HG03342 (cell line): ENCODE measurements around the gene HIP1.
"Not testable (repeated sequence)": the region's sequence is repeated elsewhere in the genome, so short reads cannot be mapped to it uniquely, and the experiment has no call there.

Experiments
- ATAC-seq: cut with Tn5 transposase; IDR thresholded peaks from one replicate; pipeline ENCODE4 v1.9.1; 2021; ENCODE audit warnings: mild to moderate bottlenecking, moderate library complexity; ENCODE audit not compliant: unreplicated experiment

The HIP1 gene

DNA sequence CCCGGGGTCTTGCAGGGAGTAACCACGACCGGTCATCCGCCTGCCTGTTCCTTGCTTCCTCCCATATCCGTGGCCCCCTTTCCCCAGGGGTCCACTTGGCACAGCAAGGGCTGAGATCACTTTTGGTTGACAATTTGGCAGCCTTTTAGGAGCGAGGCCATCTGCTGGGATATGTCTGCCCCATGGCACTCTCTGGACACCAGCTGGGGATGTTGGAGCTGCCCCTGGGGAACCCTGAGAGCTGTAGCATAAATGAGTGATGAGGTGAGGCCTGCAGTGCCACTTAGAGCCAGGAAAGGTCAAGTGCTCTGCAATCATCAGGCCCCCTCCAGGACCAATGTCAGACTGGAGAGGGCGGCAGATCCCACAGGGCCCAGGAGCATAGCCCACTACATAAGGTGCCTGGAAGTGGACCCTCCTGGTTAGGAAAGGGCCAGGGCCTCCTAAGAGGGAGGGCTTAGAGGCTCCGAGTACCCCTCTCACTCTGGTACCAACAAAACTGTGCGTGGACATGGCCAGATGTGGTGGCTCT lies 92.1 kb downstream of the HIP1 start:
- no peak for ATAC-seq

GRCh38 chr7:75645570-75645969 lies 93.2 kb downstream of the HIP1 start:
- no peak for ATAC-seq

DNA sequence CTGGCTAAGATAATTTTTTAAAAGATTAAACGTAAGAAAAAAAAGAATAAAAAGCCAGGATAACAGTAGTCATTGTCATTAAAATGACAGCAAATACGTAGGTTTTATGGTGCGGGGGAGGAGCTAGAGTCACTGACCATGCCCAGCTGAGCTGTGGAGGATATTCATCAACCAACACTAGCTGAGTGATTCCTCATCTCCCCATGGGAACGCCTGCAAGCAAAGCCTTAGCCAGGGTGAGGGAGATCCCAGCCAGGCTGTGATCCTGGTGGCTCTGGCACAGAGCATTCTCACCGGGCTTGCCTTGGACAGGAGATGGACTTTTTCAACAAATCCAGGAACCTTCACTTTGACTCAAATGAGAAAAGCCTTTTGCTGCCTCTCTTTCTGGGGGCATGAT lies 94.2 kb downstream of the HIP1 start:
- ATAC-seq: no peak

DNA sequence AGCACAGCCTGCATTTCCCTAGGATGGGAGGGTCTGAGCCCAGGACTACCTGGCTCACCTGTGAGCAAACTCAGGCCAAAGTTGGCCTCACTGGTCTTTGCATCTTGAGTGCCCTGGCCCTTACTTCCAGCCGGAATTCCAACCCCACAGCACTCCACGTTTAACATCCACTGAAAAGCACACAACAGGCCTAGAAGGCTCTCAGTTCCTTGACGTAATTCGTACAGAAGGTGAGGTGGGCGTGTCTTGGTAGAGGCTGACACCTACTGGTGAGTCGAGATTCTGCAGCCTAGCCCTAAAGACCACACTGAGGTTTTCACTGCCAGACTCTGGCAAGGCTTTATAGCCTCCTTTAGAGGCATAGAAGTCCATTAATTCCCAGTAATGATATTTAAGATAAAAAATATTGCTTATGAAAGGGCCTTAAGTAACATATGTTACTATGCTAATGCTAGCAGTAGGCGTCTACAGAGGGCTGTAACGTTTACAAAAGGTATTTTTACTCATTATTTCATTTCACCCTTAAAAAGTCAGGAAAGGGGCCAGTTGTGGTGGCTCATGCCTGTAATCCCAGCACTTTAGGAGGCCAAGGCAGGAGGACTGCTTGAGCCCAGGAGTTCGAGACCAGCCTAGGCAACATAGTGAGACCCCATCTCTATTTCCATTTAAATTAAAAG lies 95.8 kb downstream of the HIP1 start:
- ATAC-seq: no peak

DNA sequence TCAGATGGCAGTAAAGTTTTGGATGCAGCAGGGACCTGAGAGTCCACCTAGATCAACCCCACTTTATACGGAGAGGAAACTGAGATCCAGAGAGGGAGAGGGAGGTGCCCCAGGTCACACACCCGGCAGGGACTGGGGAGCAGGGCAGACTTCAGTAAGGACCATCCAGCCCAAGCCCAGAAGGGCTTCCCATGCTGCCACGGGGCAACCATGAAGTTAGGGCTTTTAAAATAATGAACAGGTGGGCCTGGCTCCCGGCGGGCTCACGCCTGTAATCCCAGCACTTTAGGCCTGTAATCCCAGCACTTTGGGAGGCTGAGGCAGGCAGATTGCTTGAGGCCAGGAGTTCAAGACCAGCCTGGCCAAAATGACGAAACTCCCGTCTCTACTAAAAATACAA lies 98.5 kb downstream of the HIP1 start:
- ATAC-seq: no peak

- ATAC-seq: no peak
Observed at GRCh38 chr7:75639886-75640190, 98.9 kb downstream of the HIP1 start.

- no peak for ATAC-seq
Observed at GRCh38 chr7:75639071-75639885, 99.5 kb downstream of the HIP1 start.

DNA sequence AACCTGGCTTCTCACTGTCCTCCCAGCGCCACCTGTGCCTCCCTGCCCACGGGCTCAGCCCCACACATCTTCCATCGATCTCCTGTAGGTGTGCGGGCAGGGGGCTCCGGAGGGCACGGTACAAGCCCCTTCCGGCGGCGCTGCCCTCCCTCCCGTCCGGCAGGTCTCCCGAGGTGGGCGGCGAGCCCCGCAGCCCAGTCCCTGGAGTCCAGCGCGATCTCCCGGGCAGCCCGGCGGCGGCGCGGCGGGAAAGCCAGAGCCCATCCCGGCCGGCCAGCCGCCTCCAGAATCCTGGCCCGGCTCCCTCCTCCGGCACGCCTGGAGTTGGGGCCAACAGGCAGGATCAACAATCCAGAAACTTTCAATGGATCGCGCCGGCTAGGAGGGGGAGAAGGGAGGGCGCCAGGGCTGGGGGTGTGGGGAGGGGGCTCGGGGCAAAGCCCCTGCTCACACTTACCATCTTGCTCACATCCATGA lies 100.1 kb downstream of the HIP1 start:
- ATAC-seq: no peak

GRCh38 chr7:75637854-75638593 lies 100.7 kb downstream of the HIP1 start:
- ATAC-seq: no peak

DNA sequence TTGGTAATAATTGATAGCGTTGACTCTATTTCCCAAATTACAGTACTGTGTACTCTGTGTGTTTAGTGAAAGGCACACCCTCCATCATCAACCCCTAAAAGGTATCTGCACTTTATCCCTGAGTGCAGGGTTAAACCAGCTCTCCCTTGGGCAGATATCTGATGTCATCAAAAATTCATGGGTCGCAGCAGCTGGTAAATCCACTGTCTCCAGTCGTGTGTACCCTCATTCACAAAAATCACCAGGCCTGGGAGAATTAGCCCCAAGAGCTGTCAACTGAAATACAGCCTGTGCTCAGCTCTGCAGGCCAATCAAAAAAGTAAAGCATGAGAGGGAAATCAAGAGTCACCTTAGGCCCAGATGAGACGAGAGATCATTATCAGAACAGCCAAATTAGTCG lies 103.7 kb downstream of the HIP1 start:
- ATAC-seq: no peak

- not testable (repeated sequence) for ATAC-seq
Observed at GRCh38 chr7:75632587-75632986, 106.2 kb downstream of the HIP1 start.

GRCh38 chr7:75631711-75632110 lies 107.0 kb downstream of the HIP1 start:
- ATAC-seq: no peak

- ATAC-seq: no peak
Observed at GRCh38 chr7:75630549-75630948, 108.2 kb downstream of the HIP1 start.

DNA sequence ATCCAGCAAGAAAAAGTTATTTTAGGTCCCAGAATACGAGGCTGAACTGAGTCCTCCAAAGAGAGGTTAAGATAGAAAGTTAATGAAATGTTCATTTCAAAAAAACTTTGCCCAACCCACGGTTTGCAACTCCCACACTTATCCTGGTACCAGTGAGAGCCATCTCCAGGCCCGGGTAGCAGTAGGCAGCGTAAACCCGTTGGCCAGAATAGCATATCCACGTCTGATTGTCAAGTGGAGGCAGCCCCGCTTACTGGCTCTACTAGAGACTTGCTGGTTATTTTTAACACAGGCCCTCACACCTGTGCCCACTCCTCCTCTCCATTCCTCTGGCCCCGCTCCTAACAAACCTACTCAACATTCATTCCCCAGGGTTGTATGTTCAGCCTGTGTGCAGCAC lies 109.7 kb downstream of the HIP1 start:
- ATAC-seq: no peak

DNA sequence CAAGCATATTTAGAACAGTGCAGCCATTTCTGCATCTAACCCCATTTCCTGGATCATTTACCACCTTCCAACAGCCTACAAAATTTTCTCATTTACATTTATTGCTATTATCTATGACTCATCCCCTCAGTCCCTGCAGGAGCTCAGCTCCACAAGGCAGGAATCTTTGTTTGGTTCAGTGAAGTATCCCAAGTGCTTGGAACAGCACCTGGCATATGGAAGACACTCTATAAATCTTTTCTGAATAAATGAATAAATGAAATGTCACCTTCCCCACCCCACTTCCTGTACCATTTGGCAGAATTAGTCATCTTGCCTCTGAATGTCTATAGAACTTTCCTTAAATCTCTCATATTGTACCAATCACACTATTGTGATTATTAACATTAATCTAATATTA lies 110.7 kb downstream of the HIP1 start:
- ATAC-seq: no peak

DNA sequence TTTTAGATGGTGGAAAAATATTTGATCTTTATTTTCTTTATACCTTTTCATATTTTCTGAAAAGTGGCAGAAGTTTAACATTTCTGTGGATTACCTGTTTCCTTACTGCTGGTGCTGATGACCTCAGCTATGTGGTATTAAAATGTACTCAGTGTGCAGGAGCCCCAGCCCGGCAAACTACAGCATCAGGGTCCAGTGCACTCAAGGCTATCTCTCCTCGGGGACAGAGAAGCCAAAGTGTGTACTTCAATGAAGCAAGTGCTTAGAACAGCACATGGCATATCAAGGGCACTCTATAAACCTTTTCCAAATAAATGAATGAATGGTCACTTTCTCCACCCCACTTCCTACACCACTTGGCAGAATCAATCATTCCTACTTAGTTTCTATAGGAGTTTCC lies 111.8 kb downstream of the HIP1 start:
- ATAC-seq: no peak

- no peak for ATAC-seq
Observed at GRCh38 chr7:75625868-75626267, 112.9 kb downstream of the HIP1 start.

- ATAC-seq: no peak
Observed at GRCh38 chr7:75624134-75624832, 114.5 kb downstream of the HIP1 start.

- ATAC-seq: no peak
Observed at GRCh38 chr7:75623390-75624133, 115.2 kb downstream of the HIP1 start.

DNA sequence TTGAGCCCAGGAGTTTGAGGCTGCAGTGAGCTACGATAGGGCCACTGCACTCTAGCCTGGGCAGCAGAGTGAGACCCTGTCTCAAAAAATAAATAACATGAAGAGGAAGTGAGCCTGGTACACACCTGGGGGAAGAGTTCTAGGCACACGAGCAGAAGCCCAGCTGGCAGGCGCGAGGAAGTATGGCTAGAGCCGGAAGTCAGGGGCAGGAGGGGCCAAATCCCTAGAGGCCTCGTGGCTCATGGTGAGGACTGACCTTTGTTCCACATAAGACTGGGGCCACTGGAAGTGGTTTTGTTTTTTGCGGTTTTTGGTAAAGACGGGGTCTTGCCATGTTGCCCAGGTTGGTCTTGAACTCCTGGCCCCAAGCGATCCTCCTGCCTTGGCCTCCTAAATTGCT lies 117.6 kb downstream of the HIP1 start:
- ATAC-seq: no peak
